SK-N-SH (cell line): ENCODE data around the gene SLC1A3. TPM values are rescaled to one million over a fixed set of nuclear protein-coding genes. Genes with fewer than 3 reads are reported as not detected.

ENCODE experiments used
- CTCF ChIA-PET: fragments of 300-600, 350-600 bp; formaldehyde crosslinking; extraction: SDS; loops from one replicate; lab custom pipeline; 2021; lab: Yijun Ruan, JAX
- POLR2A ChIA-PET: fragments of 350-600 bp; sonication (Branson Sonifier 250); formaldehyde crosslinking; extraction: SDS; loops from one replicate; lab custom pipeline; 2020; ENCODE audit warnings: antibody characterized with exemption, inconsistent platforms; lab: Yijun Ruan, JAX
- DNase-seq: peaks from one replicate; pipeline ENCODE4 v3.0.0; 2012
- H2AFZ ChIP-seq: fragments of 200-600 bp; sonication (generic); 2 replicates; pipeline ENCODE4 v1.8.1; 2016; ENCODE audit warnings: antibody characterized with exemption, mild to moderate bottlenecking, low read depth
- H3F3A ChIP-seq: fragments of 200-600 bp; sonication (generic); replicated peaks from 2 replicates; pipeline ENCODE3; 2016; ENCODE audit warnings: antibody characterized with exemption, mild to moderate bottlenecking; ENCODE audit not compliant: insufficient read depth
- H3K27ac ChIP-seq, 2 experiments: fragments of 200-500 bp in 1 of 2; fragments of 200-600 bp in 1 of 2; sonication (Bioruptor generic) in 1 of 2; sonication (generic), shearing (Covaris generic) in 1 of 2; 2 replicates each; pipeline versions ENCODE4 v1.5.1 to v1.6.1; 2014 to 2016; ENCODE audit warnings: low read depth in 2 of 2, inconsistent platforms in 1 of 2, low read length in 1 of 2, mild to moderate bottlenecking in 1 of 2, mixed read lengths in 1 of 2
- H3K27me3 ChIP-seq: fragments of 200-600 bp; sonication (generic), shearing (Covaris generic); 2 replicates; pipeline ENCODE4 v1.6.1; 2016; ENCODE audit warnings: mixed run types; ENCODE audit not compliant: insufficient read depth
- H3K36me3 ChIP-seq, 2 experiments: fragments of 200-500 bp in 1 of 2; fragments of 200-600 bp in 1 of 2; sonication (Bioruptor generic) in 1 of 2; sonication (generic) in 1 of 2; replicated peaks in 1 of 2; 2 replicates each; pipeline versions ENCODE3 to v1.5.1; 2014 to 2016; ENCODE audit warnings: low read length in 1 of 2, mild to moderate bottlenecking in 1 of 2; ENCODE audit not compliant: insufficient read depth in 2 of 2, control insufficient read depth in 1 of 2
- H3K4me1 ChIP-seq, 2 experiments: fragments of 200-500 bp in 1 of 2; fragments of 200-600 bp in 1 of 2; sonication (Bioruptor generic) in 1 of 2; sonication (generic), shearing (Covaris generic) in 1 of 2; 2 replicates each; pipeline versions ENCODE4 v1.5.1 to v1.6.1; 2014 to 2016; ENCODE audit warnings: low read depth in 1 of 2, low read length in 1 of 2, mixed run types in 1 of 2; ENCODE audit not compliant: insufficient read depth in 2 of 2, control insufficient read depth in 1 of 2
- H3K4me2 ChIP-seq: fragments of 200-600 bp; sonication (generic), shearing (Covaris generic); 2 replicates; pipeline ENCODE4 v1.6.1; 2017; ENCODE audit warnings: mixed run types
- H3K4me3 ChIP-seq, 2 experiments: fragments of 200-500 bp in 1 of 2; fragments of 200-600 bp in 1 of 2; sonication (Bioruptor generic) in 1 of 2; sonication (generic), shearing (Covaris generic) in 1 of 2; 2 replicates each; pipeline versions ENCODE4 v1.5.1 to v1.8.1; 2014 to 2016; ENCODE audit warnings: low read depth in 2 of 2, inconsistent platforms in 1 of 2, low read length in 1 of 2, mild to moderate bottlenecking in 1 of 2, mixed read lengths in 1 of 2, moderate library complexity in 1 of 2
- H3K79me2 ChIP-seq: fragments of 200-600 bp; sonication (generic); 2 replicates; pipeline ENCODE4 v1.8.1; 2017; ENCODE audit warnings: mild to moderate bottlenecking; ENCODE audit not compliant: insufficient read depth
- H3K9ac ChIP-seq: fragments of 200-600 bp; sonication (generic); 2 replicates; pipeline ENCODE4 v1.6.1; 2017; ENCODE audit warnings: mixed run types
- H3K9me2 ChIP-seq: fragments of 200-600 bp; sonication (generic); 2 replicates; pipeline ENCODE4 v1.6.1; 2017; ENCODE audit warnings: mixed run types
- H3K9me3 ChIP-seq: fragments of 200-600 bp; sonication (generic); 2 replicates; pipeline ENCODE4 v1.6.1; 2017; ENCODE audit warnings: mixed run types, mild to moderate bottlenecking, moderate library complexity
- H4K20me1 ChIP-seq: fragments of 200-600 bp; sonication (generic); 2 replicates; pipeline ENCODE4 v1.6.1; 2017; ENCODE audit warnings: mild to moderate bottlenecking, mixed run types; ENCODE audit not compliant: insufficient read depth
- GATA2 ChIP-seq: sonication (generic); formaldehyde crosslinking; IDR thresholded peaks from 2 replicates; pipeline ENCODE4 v1.5.0; 2020; ENCODE audit warnings: mild to moderate bottlenecking, missing genetic modification reagents
- JUND ChIP-seq: IDR thresholded peaks from 2 replicates; pipeline ENCODE4 v1.4.0; 2012
- RCOR1 ChIP-seq: fragments of 150-350 bp; IDR thresholded peaks from 2 replicates; pipeline ENCODE4 v1.6.1; 2017; ENCODE audit warnings: antibody characterized with exemption, low read length
- RXRA ChIP-seq: IDR thresholded peaks from 2 replicates; pipeline ENCODE4 v1.4.0; 2012; ENCODE audit warnings: low read depth, mild to moderate bottlenecking, borderline replicate concordance
- TEAD4 ChIP-seq: IDR thresholded peaks from 2 replicates; pipeline ENCODE4 v1.4.0; 2012; ENCODE audit warnings: mild to moderate bottlenecking, borderline replicate concordance; ENCODE audit not compliant: insufficient read depth
- WGBS: methylation state at CpG from one replicate; pipeline ENCODE4 v1.1.6; 2017; ENCODE audit warnings: low lambda C conversion rate; 5-methylcytosine and 5-hydroxymethylcytosine counted together
- polyA plus RNA-seq, 3 experiments: library from polyadenylated mRNA; depleted of rRNA; stranded (reverse); fragments of >200 nt; gene quantifications; 2 replicates each; pipeline ENCODE4 v1.2.3, GENCODE V29; 2012
- TF ChIP-seq, protein P1 (sequence below): IDR thresholded peaks from 2 replicates; pipeline ENCODE4 v1.4.0; 2012; ENCODE audit warnings: low read depth
- TF ChIP-seq, protein P2 (sequence below): fragments of 150-350 bp; IDR thresholded peaks from 2 replicates; pipeline ENCODE4 v1.6.1; 2017; ENCODE audit warnings: antibody characterized with exemption, low read length, low read depth, borderline replicate concordance
- TF ChIP-seq, protein P3 (sequence below): fragments of 200-600 bp; sonication (generic); IDR thresholded peaks from 2 replicates; pipeline ENCODE4 v1.6.1; 2017; ENCODE audit warnings: antibody characterized with exemption, mild to moderate bottlenecking, moderate library complexity

Gene SLC1A3
- polyA plus RNA-seq, 1 of the 3 experiments (the other 2 are of a cell fraction) = not detected

DNA sequence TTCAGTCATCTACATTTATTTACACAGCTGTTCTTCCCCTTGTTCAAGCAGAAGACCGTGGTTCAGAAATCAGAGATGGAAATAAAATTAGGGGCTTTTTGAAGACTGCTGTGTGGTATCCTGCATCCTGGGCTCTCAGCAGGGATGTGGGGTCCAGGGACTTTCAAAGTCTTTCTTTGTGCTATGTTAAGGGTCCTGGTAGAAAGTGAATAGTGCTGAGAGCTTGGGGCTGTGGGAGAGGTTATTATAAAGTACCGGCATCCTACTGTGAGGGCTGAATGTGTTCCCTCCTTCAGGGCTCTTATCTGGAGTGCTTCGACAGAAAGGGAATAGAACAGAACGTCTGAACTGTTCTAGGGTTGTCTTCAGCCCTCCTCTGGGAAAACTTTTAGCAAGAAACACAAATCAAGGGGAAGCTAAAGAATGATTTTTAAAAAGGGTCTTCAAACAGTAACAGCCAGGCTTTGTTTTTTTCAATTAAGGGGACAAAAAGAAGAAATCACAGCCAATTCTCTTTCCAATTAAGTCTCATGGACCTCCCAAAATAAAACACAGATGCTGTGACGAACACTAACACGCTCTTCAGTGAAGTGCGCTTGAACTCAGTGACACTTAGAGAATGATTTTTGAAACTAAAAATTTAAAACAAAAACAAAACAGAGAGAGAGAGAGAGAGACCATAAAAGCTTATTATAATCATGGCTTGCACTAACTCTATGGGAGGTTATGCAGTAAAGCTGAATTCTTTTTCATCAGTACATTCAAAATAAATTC is 15.7 kb upstream of the SLC1A3 start:
- no peaks in the 10 kb centered on the region for H3K9me3 ChIP-seq
- POLR2A ChIA-PET = no interaction called here
- 7% methylated on average over 7 of the region's 7 CpGs for WGBS

DNA sequence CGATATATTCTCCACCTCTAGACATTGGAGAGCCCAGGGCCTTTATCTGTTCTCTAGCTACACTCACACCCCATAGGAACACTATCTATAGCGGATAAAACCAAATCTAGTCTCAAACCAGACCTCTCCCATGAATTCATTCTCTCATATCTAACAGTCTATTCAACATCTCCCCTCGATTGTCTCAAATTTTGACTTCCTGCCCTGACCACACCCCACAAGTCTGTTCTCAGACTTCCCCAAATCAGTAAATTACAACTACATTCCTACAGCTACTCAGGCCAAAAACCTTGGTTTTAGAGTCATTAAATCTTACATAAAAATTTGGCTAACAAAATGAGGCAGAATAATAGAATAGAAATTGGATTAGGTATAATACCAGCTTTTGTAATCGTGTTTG is 12.5 kb upstream of the SLC1A3 start:
- Histone ChIP-seq H3K9me2 (no peaks in the 10 kb centered on the region), H2AFZ (no peak overlapping the region), H3K27me3 (peaks cover 6% of the 10 kb centered on the region; the same call in 1 of the 2 replicates), H3K79me2 (no peaks in the 10 kb centered on the region), H3K36me3 (no peaks in the 10 kb centered on the region), H4K20me1 (no peaks in the 10 kb centered on the region), H3K4me3 (no peak overlapping the region), H3K4me2 (no peak overlapping the region), H3K27ac (no peak overlapping the region), H3K9me3 (no peaks in the 10 kb centered on the region), H3F3A (no peaks in the 10 kb centered on the region), H3K9ac (no peak overlapping the region), H3K4me1 (no peaks in the 10 kb centered on the region)
- ChIA-PET CTCF (interaction anchor here (1.3 kb wide), 1 partner anchor 99 kb away, joined by 3 read pairs; no protein-coding TSS in a partner anchor), POLR2A (no interaction called here)
- WGBS = 0% methylated on average over 4 of the region's 4 CpGs
- TF ChIP-seq GATA2 (CRISPR knock-in tag) (no peak), RCOR1 (no peak), TEAD4 (no peak)
- TF ChIP-seq, protein P1, sequence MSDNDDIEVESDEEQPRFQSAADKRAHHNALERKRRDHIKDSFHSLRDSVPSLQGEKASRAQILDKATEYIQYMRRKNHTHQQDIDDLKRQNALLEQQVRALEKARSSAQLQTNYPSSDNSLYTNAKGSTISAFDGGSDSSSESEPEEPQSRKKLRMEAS = no peak
- DNase-seq = no peak

More for the DNA sequence above, 15.7 kb upstream of the SLC1A3 start:
- H3K79me2 ChIP-seq = no peaks in the 10 kb centered on the region
- no peaks in the 10 kb centered on the region for H3K9me2 ChIP-seq
- no peak for DNase-seq
- H2AFZ ChIP-seq = no peak overlapping the region
- H3F3A ChIP-seq = no peaks in the 10 kb centered on the region
- no peak overlapping the region for H3K9ac ChIP-seq
- H3K4me2 ChIP-seq = no peak overlapping the region
- H3K4me3 ChIP-seq = no peak overlapping the region
- CTCF ChIA-PET = no interaction called here
- H3K36me3 ChIP-seq = no peaks in the 10 kb centered on the region
- peaks cover 4% of the 10 kb centered on the region; the same call in 1 of the 2 replicates for H3K27me3 ChIP-seq
- TF ChIP-seq JUND (no peak), RXRA (no peak)
- TF ChIP-seq, protein P2, sequence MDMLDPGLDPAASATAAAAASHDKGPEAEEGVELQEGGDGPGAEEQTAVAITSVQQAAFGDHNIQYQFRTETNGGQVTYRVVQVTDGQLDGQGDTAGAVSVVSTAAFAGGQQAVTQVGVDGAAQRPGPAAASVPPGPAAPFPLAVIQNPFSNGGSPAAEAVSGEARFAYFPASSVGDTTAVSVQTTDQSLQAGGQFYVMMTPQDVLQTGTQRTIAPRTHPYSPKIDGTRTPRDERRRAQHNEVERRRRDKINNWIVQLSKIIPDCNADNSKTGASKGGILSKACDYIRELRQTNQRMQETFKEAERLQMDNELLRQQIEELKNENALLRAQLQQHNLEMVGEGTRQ = no peak
- TF ChIP-seq, protein P3, sequence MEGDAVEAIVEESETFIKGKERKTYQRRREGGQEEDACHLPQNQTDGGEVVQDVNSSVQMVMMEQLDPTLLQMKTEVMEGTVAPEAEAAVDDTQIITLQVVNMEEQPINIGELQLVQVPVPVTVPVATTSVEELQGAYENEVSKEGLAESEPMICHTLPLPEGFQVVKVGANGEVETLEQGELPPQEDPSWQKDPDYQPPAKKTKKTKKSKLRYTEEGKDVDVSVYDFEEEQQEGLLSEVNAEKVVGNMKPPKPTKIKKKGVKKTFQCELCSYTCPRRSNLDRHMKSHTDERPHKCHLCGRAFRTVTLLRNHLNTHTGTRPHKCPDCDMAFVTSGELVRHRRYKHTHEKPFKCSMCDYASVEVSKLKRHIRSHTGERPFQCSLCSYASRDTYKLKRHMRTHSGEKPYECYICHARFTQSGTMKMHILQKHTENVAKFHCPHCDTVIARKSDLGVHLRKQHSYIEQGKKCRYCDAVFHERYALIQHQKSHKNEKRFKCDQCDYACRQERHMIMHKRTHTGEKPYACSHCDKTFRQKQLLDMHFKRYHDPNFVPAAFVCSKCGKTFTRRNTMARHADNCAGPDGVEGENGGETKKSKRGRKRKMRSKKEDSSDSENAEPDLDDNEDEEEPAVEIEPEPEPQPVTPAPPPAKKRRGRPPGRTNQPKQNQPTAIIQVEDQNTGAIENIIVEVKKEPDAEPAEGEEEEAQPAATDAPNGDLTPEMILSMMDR = no peak
- TF ChIP-seq, all 33 proteins: peak for 0
- Histone ChIP-seq H3K27ac (no peak overlapping the region), H4K20me1 (no peaks in the 10 kb centered on the region), H3K4me1 (no peaks in the 10 kb centered on the region)
